Panc1 (cell line): ENCODE data around the gene NPR3. TPM values are rescaled to one million over a fixed set of nuclear protein-coding genes. Genes with fewer than 3 reads are reported as not detected.

Experiments used
- ATAC-seq: fragments of 200-7000 bp; cut with Tn5 transposase; 2 replicates; pipeline ENCODE4 v1.9.1; 2020; ENCODE audit warnings: mild to moderate bottlenecking, moderate library complexity
- BruUV-seq: library from RNA; stranded (reverse); fragments of 400-500 nt; replicated peaks from 2 replicates; lab custom pipeline; 2021; lab: Mats Ljungman, UMichigan
- CTCF ChIA-PET: fragments of 300-600 bp; sonication (Branson Sonifier 250); formaldehyde crosslinking; loops from one replicate; lab custom pipeline; 2022; ENCODE audit warnings: antibody characterized with exemption; lab: Charles Lee
- POLR2A ChIA-PET: fragments of 300-600 bp; sonication (Branson Sonifier 250); formaldehyde crosslinking; loops from one replicate; lab custom pipeline; 2022; ENCODE audit warnings: antibody characterized with exemption; lab: Charles Lee
- DNase-seq: peaks from one replicate; pipeline ENCODE4 v3.0.0-alpha.2; 2010; ENCODE audit warnings: low read depth, low spot score
- H3K27ac ChIP-seq: 2 replicates; pipeline ENCODE4 v1.5.1; 2011; ENCODE audit warnings: mild to moderate bottlenecking, low read length, inconsistent platforms
- H3K27me3 ChIP-seq: fragments of 200-500 bp; sonication (Bioruptor generic); 2 replicates; pipeline ENCODE4 v1.6.0; 2014; ENCODE audit warnings: low read length, inconsistent platforms; ENCODE audit not compliant: control insufficient read depth, insufficient read depth
- H3K36me3 ChIP-seq: fragments of 200-500 bp; sonication (Bioruptor generic); 2 replicates; pipeline ENCODE4 v1.5.1; 2014; ENCODE audit warnings: inconsistent platforms, mild to moderate bottlenecking, low read length, moderate library complexity; ENCODE audit not compliant: control insufficient read depth, insufficient read depth
- H3K4me1 ChIP-seq: 2 replicates; pipeline ENCODE4 v1.5.1; 2011; ENCODE audit warnings: inconsistent platforms, mild to moderate bottlenecking, low read length, moderate library complexity; ENCODE audit not compliant: control insufficient read depth, insufficient read depth
- H3K4me3 ChIP-seq, 2 experiments: 2 replicates each; pipeline ENCODE4 v1.5.1; 2011 to 2012; ENCODE audit warnings: low read depth in 2 of 2, low read length in 2 of 2, mild to moderate bottlenecking in 2 of 2, inconsistent platforms in 1 of 2, moderate library complexity in 1 of 2
- H3K9me3 ChIP-seq: fragments of 200-500 bp; sonication (Bioruptor generic); 2 replicates; pipeline ENCODE4 v1.5.1; 2014; ENCODE audit warnings: low read depth, mild to moderate bottlenecking, inconsistent platforms, low read length, moderate library complexity; ENCODE audit not compliant: control insufficient read depth, insufficient read depth
- POLR2AphosphoS5 ChIP-seq: IDR thresholded peaks from 2 replicates; pipeline ENCODE4 v1.6.1; 2012; ENCODE audit warnings: mild to moderate bottlenecking, low read depth, low read length, moderate library complexity
- SIN3A ChIP-seq: IDR thresholded peaks from 2 replicates; pipeline ENCODE4 v1.6.1; 2012; ENCODE audit warnings: low read depth, mild to moderate bottlenecking, low read length, moderate library complexity, borderline replicate concordance; ENCODE audit not compliant: insufficient read depth
- TCF7L2 ChIP-seq: IDR thresholded peaks from 2 replicates; pipeline ENCODE4 v1.6.1; 2011; ENCODE audit warnings: mild to moderate bottlenecking, low read depth, low read length, inconsistent platforms
- in situ Hi-C: cut with HindIII; loops from 2 replicates; pipeline ENCODE4 v1.10.0; 2016; ENCODE audit warnings: low sequenced_read_pairs, low pct_unique_long_range_greater_than_20kb
- intact Hi-C: fragments of 100-400 bp; cut with micrococcal nuclease; formaldehyde crosslinking; loops from one replicate; pipeline ENCODE4 v1.10.0; 2022; ENCODE audit not compliant: unreplicated experiment
- total RNA-seq: library from RNA; stranded (reverse); gene quantifications from one replicate; pipeline ENCODE4 v1.2.1, GENCODE V29; 2021; ENCODE audit not compliant: unreplicated experiment
- TF ChIP-seq, protein P1 (sequence below): fragments of 450-650 bp; IDR thresholded peaks from 2 replicates; pipeline ENCODE4 v1.5.1; 2017; ENCODE audit warnings: mild to moderate bottlenecking
- TF ChIP-seq, protein P2 (sequence below), 2 experiments: IDR thresholded peaks; 2 replicates each; pipeline ENCODE4 v1.6.1; 2011 to 2012; ENCODE audit warnings: low read depth in 2 of 2, control low read depth in 1 of 2, low read length in 1 of 2, mild to moderate bottlenecking in 1 of 2, moderate library complexity in 1 of 2; ENCODE audit not compliant: insufficient read depth in 1 of 2

The NPR3 gene
- total RNA-seq, 1 experiment from 2014 or later = 0.10 TPM

DNA sequence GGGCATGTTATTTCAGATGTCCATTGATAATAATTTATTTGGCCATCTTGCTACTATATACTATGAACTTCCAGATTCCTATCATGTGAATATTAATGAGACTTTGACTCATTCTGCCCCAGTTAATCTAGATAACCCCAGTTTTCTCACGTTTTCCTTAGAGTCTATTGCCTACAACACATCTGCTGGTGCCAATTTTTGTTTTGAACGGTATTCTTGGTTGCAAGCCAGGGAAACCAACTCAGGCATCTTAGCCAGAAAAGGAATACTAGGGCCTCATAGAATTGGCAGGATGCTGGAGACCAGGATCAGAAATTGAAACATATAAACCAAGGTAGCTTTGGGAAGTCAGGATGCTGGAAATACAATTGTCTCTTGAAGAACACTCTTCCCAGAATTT, 28.0 kb upstream of the NPR3 start:
- in situ Hi-C loops (no loop called here), intact Hi-C loops (no loop called here)
- Histone ChIP-seq H3K36me3 (no peaks in the 10 kb centered on the region), H3K4me1 (no peaks in the 10 kb centered on the region), H3K27ac (no peak overlapping the region), H3K27me3 (no peaks in the 10 kb centered on the region), H3K9me3 (0 out of 2 replicates have a peak, but pooled peaks cover 4% of the 10 kb centered on the region), H3K4me3 (no peak overlapping the region)
- ChIA-PET POLR2A (no interaction called here), CTCF (interaction anchor here (0.7 kb wide), 1 partner anchor 536 kb away, joined by 3 read pairs; no protein-coding TSS in a partner anchor)
- ATAC-seq (no peak), DNase-seq (no peak)
- BruUV-seq = no TSS peak
- TF ChIP-seq, protein P1, sequence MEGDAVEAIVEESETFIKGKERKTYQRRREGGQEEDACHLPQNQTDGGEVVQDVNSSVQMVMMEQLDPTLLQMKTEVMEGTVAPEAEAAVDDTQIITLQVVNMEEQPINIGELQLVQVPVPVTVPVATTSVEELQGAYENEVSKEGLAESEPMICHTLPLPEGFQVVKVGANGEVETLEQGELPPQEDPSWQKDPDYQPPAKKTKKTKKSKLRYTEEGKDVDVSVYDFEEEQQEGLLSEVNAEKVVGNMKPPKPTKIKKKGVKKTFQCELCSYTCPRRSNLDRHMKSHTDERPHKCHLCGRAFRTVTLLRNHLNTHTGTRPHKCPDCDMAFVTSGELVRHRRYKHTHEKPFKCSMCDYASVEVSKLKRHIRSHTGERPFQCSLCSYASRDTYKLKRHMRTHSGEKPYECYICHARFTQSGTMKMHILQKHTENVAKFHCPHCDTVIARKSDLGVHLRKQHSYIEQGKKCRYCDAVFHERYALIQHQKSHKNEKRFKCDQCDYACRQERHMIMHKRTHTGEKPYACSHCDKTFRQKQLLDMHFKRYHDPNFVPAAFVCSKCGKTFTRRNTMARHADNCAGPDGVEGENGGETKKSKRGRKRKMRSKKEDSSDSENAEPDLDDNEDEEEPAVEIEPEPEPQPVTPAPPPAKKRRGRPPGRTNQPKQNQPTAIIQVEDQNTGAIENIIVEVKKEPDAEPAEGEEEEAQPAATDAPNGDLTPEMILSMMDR = no peak
- TF ChIP-seq SIN3A (no peak), POLR2AphosphoS5 (no peak), TCF7L2 (no peak)
- TF ChIP-seq, protein P2, sequence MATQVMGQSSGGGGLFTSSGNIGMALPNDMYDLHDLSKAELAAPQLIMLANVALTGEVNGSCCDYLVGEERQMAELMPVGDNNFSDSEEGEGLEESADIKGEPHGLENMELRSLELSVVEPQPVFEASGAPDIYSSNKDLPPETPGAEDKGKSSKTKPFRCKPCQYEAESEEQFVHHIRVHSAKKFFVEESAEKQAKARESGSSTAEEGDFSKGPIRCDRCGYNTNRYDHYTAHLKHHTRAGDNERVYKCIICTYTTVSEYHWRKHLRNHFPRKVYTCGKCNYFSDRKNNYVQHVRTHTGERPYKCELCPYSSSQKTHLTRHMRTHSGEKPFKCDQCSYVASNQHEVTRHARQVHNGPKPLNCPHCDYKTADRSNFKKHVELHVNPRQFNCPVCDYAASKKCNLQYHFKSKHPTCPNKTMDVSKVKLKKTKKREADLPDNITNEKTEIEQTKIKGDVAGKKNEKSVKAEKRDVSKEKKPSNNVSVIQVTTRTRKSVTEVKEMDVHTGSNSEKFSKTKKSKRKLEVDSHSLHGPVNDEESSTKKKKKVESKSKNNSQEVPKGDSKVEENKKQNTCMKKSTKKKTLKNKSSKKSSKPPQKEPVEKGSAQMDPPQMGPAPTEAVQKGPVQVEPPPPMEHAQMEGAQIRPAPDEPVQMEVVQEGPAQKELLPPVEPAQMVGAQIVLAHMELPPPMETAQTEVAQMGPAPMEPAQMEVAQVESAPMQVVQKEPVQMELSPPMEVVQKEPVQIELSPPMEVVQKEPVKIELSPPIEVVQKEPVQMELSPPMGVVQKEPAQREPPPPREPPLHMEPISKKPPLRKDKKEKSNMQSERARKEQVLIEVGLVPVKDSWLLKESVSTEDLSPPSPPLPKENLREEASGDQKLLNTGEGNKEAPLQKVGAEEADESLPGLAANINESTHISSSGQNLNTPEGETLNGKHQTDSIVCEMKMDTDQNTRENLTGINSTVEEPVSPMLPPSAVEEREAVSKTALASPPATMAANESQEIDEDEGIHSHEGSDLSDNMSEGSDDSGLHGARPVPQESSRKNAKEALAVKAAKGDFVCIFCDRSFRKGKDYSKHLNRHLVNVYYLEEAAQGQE (IDR thresholded peaks at IDR 0.05; ENCODE audit: insufficient read depth in 1 of 2, low read depth in 2 of 2, low read length in 1 of 2) = no peak

DNA sequence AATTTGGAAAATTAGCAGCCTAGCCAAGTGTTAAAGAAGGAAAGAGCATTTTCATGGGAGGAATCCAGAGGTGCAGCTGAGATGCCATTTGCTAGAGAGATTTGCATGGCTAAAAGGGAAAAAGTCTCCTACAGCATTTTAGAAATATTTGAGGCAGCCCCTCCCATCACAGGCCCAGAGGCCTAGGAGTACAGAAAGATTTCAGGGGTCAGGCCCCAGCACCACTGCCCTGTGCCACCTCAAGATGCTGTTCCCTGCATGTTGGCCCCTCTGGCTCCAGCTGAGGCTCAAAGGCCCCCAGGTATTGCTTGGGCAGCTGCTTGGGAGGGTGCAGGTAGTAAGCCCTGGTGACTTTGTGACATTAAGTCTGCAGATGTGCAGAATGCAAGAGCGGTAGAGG, 26.9 kb upstream of the NPR3 start:
- Histone ChIP-seq H3K27ac (no peak overlapping the region), H3K9me3 (0 out of 2 replicates have a peak, but pooled peaks cover 4% of the 10 kb centered on the region), H3K4me1 (no peaks in the 10 kb centered on the region), H3K4me3 (no peak overlapping the region), H3K27me3 (no peaks in the 10 kb centered on the region), H3K36me3 (no peaks in the 10 kb centered on the region)
- TF ChIP-seq, protein P1 = no peak
- TF ChIP-seq TCF7L2 = no peak
- TF ChIP-seq POLR2AphosphoS5 = no peak
- TF ChIP-seq, protein P2 (IDR thresholded peaks at IDR 0.05; ENCODE audit: insufficient read depth in 1 of 2, low read depth in 2 of 2, low read length in 1 of 2) = no peak
- no peak for TF ChIP-seq SIN3A
- ATAC-seq (no peak), DNase-seq (no peak)
- in situ Hi-C loops = no loop called here
- intact Hi-C loops = no loop called here
- no TSS peak for BruUV-seq
- ChIA-PET POLR2A (no interaction called here), CTCF (no interaction called here)
